HCT116 (cell line): ENCODE results near the gene PACSIN2. TPM values are rescaled to one million over a fixed set of nuclear protein-coding genes. Genes with fewer than 3 reads are reported as not detected.

Experiments used
- ATAC-seq: fragments of 200-7000 bp; cut with Tn5 transposase; 2 replicates; pipeline ENCODE4 v1.9.1; 2020; ENCODE audit warnings: mild to moderate bottlenecking, moderate library complexity
- BruUV-seq: library from RNA; stranded (reverse); fragments of 400-500 nt; replicated peaks from 2 replicates; lab custom pipeline; 2021; lab: Mats Ljungman, UMichigan
- CTCF ChIA-PET: fragments of 300-600 bp; sonication (Branson Sonifier 250); formaldehyde crosslinking; loops from one replicate; lab custom pipeline; 2021; ENCODE audit warnings: antibody characterized with exemption; lab: Charles Lee
- POLR2A ChIA-PET: fragments of 300-600, 350-600 bp; sonication (Branson Sonifier 250); formaldehyde crosslinking; loops from one replicate; lab custom pipeline; 2021; ENCODE audit warnings: antibody characterized with exemption; lab: Charles Lee
- RAD21 ChIA-PET, 2 experiments: fragments of 300-600 bp; sonication (Branson Sonifier 250); formaldehyde crosslinking; loops; one replicate each; lab custom pipeline; 2023; ENCODE audit warnings: low total read pairs in 2 of 2; ENCODE audit not compliant: uncharacterized antibody in 2 of 2, unreplicated experiment in 2 of 2, low non-redundant PET in 1 of 2; lab: Charles Lee
- DNase-seq: peaks from one replicate; pipeline ENCODE4 v3.0.0-alpha.2; 2010; ENCODE audit warnings: low read depth, low spot score
- H2AFZ ChIP-seq: fragments of 200-600 bp; shearing (Covaris generic), sonication (generic); 2 replicates; pipeline ENCODE4 v1.6.1; 2017; ENCODE audit warnings: low read depth, mixed run types, mixed read lengths, antibody characterized with exemption, low read length; ENCODE audit not compliant: poor library complexity, severe bottlenecking
- H3K27ac ChIP-seq: 2 replicates; pipeline ENCODE4 v1.5.1; 2012; ENCODE audit warnings: low read depth, low read length
- H3K27me3 ChIP-seq: fragments of 200-600 bp; sonication (generic); 2 replicates; pipeline ENCODE4 v1.6.1; 2016; ENCODE audit warnings: mixed run types, low read length, mixed read lengths; ENCODE audit not compliant: insufficient read depth
- H3K36me3 ChIP-seq, 2 experiments: fragments of 200-500 bp in 1 of 2; fragments of 200-600 bp in 1 of 2; sonication (Bioruptor generic) in 1 of 2; sonication (generic) in 1 of 2; 2 replicates each; pipeline versions ENCODE4 v1.5.1 to v1.6.1; 2014 to 2016; ENCODE audit warnings: low read length in 2 of 2, inconsistent platforms in 1 of 2, mixed read lengths in 1 of 2, mixed run types in 1 of 2; ENCODE audit not compliant: insufficient read depth in 2 of 2, control insufficient read depth in 1 of 2
- H3K4me1 ChIP-seq, 2 experiments: fragments of 200-600 bp in 1 of 2; sonication (generic) in 1 of 2; 2 replicates each; pipeline versions ENCODE4 v1.5.1 to v1.6.1; 2012 to 2017; ENCODE audit warnings: low read length in 2 of 2, inconsistent platforms in 1 of 2, mild to moderate bottlenecking in 1 of 2, mixed read lengths in 1 of 2, mixed run types in 1 of 2, moderate library complexity in 1 of 2; ENCODE audit not compliant: insufficient read depth in 2 of 2, control insufficient read depth in 1 of 2
- H3K4me2 ChIP-seq: fragments of 200-600 bp; sonication (generic); 2 replicates; pipeline ENCODE4 v1.6.1; 2017; ENCODE audit warnings: mixed run types, low read length, mixed read lengths
- H3K4me3 ChIP-seq, 2 experiments: fragments of 200-600 bp in 1 of 2; sonication (generic) in 1 of 2; replicated peaks in 1 of 2; 2 replicates each; pipeline ENCODE4 v1.5.1; 2011 to 2016; ENCODE audit warnings: low read length in 2 of 2, control low read depth in 1 of 2, low read depth in 1 of 2, mild to moderate bottlenecking in 1 of 2, mixed read lengths in 1 of 2, mixed run types in 1 of 2
- H3K79me2 ChIP-seq: fragments of 200-600 bp; sonication (generic); 2 replicates; pipeline ENCODE4 v1.6.1; 2017; ENCODE audit warnings: mild to moderate bottlenecking, mixed run types, low read length, moderate library complexity, mixed read lengths; ENCODE audit not compliant: insufficient read depth
- H3K9ac ChIP-seq: fragments of 200-600 bp; sonication (generic); 2 replicates; pipeline ENCODE4 v1.6.1; 2016; ENCODE audit warnings: low read length, mixed read lengths
- H3K9me2 ChIP-seq: fragments of 200-600 bp; sonication (generic), shearing (Covaris generic); 2 replicates; pipeline ENCODE4 v1.6.1; 2017; ENCODE audit warnings: mixed run types, mild to moderate bottlenecking, moderate library complexity; ENCODE audit not compliant: insufficient read depth
- H3K9me3 ChIP-seq, 2 experiments: fragments of 200-500 bp in 1 of 2; fragments of 200-600 bp in 1 of 2; sonication (Bioruptor generic) in 1 of 2; sonication (generic) in 1 of 2; 2 replicates each; pipeline ENCODE4 v1.6.1; 2014 to 2017; ENCODE audit warnings: low read length in 2 of 2, mixed read lengths in 2 of 2, inconsistent platforms in 1 of 2, low read depth in 1 of 2, mild to moderate bottlenecking in 1 of 2, mixed run types in 1 of 2, moderate library complexity in 1 of 2; ENCODE audit not compliant: control insufficient read depth in 1 of 2, insufficient read depth in 1 of 2
- H4K20me1 ChIP-seq: fragments of 200-600 bp; sonication (generic), shearing (Covaris generic); 2 replicates; pipeline ENCODE4 v1.6.1; 2017; ENCODE audit warnings: mixed run types, mild to moderate bottlenecking, moderate library complexity; ENCODE audit not compliant: insufficient read depth
- ATF3 ChIP-seq: IDR thresholded peaks from 2 replicates; pipeline ENCODE4 v1.6.1; 2012
- CEBPB ChIP-seq: IDR thresholded peaks from 2 replicates; pipeline ENCODE4 v1.6.1; 2012; ENCODE audit warnings: low read depth
- EZH2 ChIP-seq: fragments of 200-600 bp; sonication (generic); IDR thresholded peaks from 2 replicates; pipeline ENCODE4 v1.6.1; 2017; ENCODE audit warnings: antibody characterized with exemption, mixed run types
- EZH2phosphoT487 ChIP-seq: fragments of 200-600 bp; IDR thresholded peaks from 2 replicates; pipeline ENCODE4 v1.6.1; 2018; ENCODE audit warnings: antibody characterized with exemption, borderline replicate concordance
- FOSL1 ChIP-seq: IDR thresholded peaks from 2 replicates; pipeline ENCODE4 v1.6.1; 2012; ENCODE audit warnings: low read depth
- POLR2AphosphoS5 ChIP-seq: IDR thresholded peaks from 2 replicates; pipeline ENCODE4 v1.6.1; 2011; ENCODE audit warnings: mild to moderate bottlenecking, low read depth, low read length, moderate library complexity
- REST ChIP-seq: IDR thresholded peaks from 2 replicates; pipeline ENCODE4 v1.6.1; 2012; ENCODE audit warnings: low read depth
- SP1 ChIP-seq: IDR thresholded peaks from 2 replicates; pipeline ENCODE4 v1.6.1; 2012; ENCODE audit warnings: low read depth
- SRF ChIP-seq: IDR thresholded peaks from 2 replicates; pipeline ENCODE4 v1.6.1; 2012; ENCODE audit warnings: low read depth
- YY1 ChIP-seq: IDR thresholded peaks from 2 replicates; pipeline ENCODE4 v1.6.1; 2011; ENCODE audit warnings: low read length, low read depth, moderate library complexity, mild to moderate bottlenecking; ENCODE audit not compliant: insufficient replicate concordance; ENCODE audit errors: extremely low read depth
- ZFX ChIP-seq: fragments of 450-650 bp; IDR thresholded peaks from 2 replicates; pipeline ENCODE4 v1.6.1; 2017
- ZNF274 ChIP-seq: fragments of 200-500 bp; sonication (Bioruptor generic); IDR thresholded peaks from 2 replicates; pipeline ENCODE4 v1.6.1; 2014; ENCODE audit warnings: mild to moderate bottlenecking, low read depth, low read length, inconsistent platforms
- intact Hi-C: fragments of 100-400 bp; cut with micrococcal nuclease; formaldehyde crosslinking; loops from 2 replicates; pipeline ENCODE4 v1.10.0; 2022
- total RNA-seq: library from RNA; stranded (reverse); gene quantifications from one replicate; pipeline ENCODE4 v1.2.1, GENCODE V29; 2021; ENCODE audit not compliant: unreplicated experiment

PACSIN2 gene
- total RNA-seq, 1 experiment from 2014 or later = 48.2 TPM

- intact Hi-C loops = no loop called here
- DNase-seq (no peak), ATAC-seq (no peak)
- BruUV-seq = no TSS peak
- no peak overlapping the region for H3K9ac ChIP-seq
- peaks cover 0 to 3% of the 10 kb centered on the region in 2 experiments; a peak in 2 of 4 replicates for H3K4me1 ChIP-seq
- no peak overlapping the region for H2AFZ ChIP-seq
- no peak for TF ChIP-seq ATF3
- TF ChIP-seq SP1 = no peak
- no peak for TF ChIP-seq EZH2phosphoT487
- TF ChIP-seq POLR2AphosphoS5 = no peak
- no peak for TF ChIP-seq ZNF274
- TF ChIP-seq REST = no peak
- no peak for TF ChIP-seq CEBPB
- TF ChIP-seq EZH2 = no peak
- TF ChIP-seq FOSL1 = no peak
- no peak for TF ChIP-seq YY1
- TF ChIP-seq ZFX = no peak
- TF ChIP-seq SRF = no peak
- no peaks in the 10 kb centered on the region for H3K27me3 ChIP-seq
- H3K4me3 ChIP-seq = no peak overlapping the region
- no peaks in the 10 kb centered on the region for H4K20me1 ChIP-seq
- ChIA-PET CTCF (no interaction called here), RAD21 (no interaction called here), POLR2A (no interaction called here)
- H3K79me2 ChIP-seq = no peaks in the 10 kb centered on the region
- H3K36me3 ChIP-seq = peaks cover 10 to 14% of the 10 kb centered on the region in 2 experiments; a peak in 3 of 4 replicates
- no peak overlapping the region for H3K27ac ChIP-seq
- H3K9me3 ChIP-seq = no peaks in the 10 kb centered on the region
- H3K9me2 ChIP-seq = no peaks in the 10 kb centered on the region
- H3K4me2 ChIP-seq = no peak overlapping the region
These were observed 141.6 kb downstream of the PACSIN2 start for GRCh38 chr22:42873356-42873755.
